Measurements from ENCODE around the gene CIZ1. TPM values are rescaled to one million over a fixed set of nuclear protein-coding genes. Genes with fewer than 3 reads are reported as not detected.

The CIZ1 gene
- total and polyA plus RNA-seq, 4 donors: 18.5 to 157 (median 90.8) TPM

DNA sequence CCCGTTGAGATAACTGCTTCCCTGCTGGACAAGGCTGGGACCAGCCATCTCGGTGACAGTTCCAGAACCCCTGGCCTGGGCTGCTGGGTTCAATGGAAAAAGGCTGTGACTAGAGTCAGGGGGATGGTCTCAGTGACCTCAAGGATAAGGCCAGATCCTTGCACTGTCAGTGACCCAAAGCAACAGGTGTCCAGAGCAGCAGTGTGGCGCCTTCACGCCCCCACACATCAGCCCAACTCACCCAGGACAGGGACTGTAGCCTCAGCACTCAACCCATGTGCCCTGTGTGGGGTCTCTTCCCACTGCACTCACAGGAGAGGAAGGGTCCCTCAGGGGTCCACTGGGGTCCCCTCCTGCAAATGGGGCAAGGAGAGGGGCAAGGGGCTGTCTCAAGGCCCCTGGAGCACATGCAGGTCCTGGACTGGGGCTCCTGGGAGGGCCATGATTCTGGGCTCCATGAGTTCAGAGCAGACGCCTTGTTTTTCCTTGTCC is 42.8 kb downstream of the CIZ1 start:
- H3K4me3 ChIP-seq (ENCODE audit: low read depth, low read length): no peak overlapping the region
- peaks cover 17% of the 10 kb centered on the region for H3K4me1 ChIP-seq (ENCODE audit: control insufficient read depth, insufficient read depth, low read length)
- H3K27me3 ChIP-seq (ENCODE audit: control insufficient read depth, insufficient read depth, low read length): no peaks in the 10 kb centered on the region
- WGBS (ENCODE audit: insufficient coverage): 74% methylated on average over 2 of the region's 5 CpGs
- no peak for DNase-seq (ENCODE audit: low read depth in 4 of 6, low spot score in 6 of 6)
- H3K27ac ChIP-seq (ENCODE audit: low read depth, low read length): no peak overlapping the region
- no peaks in the 10 kb centered on the region for H3K36me3 ChIP-seq (ENCODE audit: control insufficient read depth, insufficient read depth, low read length)
- H3K9me3 ChIP-seq (ENCODE audit: control insufficient read depth, insufficient read depth, low read length): no peaks in the 10 kb centered on the region

DNA sequence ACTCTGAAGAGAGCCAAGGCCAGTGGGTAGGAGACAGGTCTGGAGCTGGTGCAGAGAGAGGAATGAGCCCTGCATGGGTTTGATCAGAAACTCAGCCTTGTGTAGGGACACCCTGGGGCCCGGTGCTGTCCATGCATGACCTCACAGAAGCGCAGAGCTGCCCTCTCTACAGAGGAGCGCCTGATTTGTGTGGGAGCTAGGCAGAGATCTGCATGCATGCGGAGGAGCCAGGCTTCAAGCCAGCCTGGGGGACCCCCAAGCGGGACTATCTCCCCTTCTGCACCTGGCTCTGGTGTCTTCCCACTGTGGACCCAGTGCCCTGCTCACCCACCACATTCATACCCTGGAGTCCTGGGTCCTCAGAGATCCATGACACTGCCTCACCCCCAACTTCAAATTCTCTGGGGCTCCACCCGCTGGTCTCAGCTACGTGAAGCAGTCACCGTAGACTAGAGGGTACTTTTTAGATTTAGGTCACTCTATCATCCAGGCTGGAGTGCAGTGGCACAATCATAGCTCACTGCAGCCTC is 44.7 kb downstream of the CIZ1 start:
- Histone ChIP-seq H3K27ac (ENCODE audit: low read depth, low read length) (no peak overlapping the region), H3K36me3 (ENCODE audit: control insufficient read depth, insufficient read depth, low read length) (no peaks in the 10 kb centered on the region), H3K4me3 (ENCODE audit: low read depth, low read length) (no peak overlapping the region)

DNA sequence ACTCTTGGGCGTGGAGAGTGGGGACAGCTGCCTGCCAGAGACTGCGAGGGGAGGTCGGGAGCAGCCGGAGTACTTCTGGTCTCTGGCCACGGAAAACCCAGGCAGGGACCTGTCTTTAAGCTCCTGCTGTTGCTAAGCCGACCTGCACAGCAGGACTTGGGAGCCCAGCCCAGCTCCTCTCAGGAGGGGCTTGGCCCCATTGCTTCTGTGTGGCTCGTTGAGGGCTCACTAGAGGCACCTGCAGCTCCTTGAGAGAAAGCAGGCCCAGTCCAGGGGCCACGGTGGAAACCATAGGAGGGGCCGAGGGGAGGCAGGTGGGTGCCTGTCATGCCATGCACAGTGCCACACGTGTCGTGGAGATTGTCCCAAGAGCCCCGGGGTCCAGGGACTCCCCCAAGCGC is 45.4 kb downstream of the CIZ1 start:
- DNase-seq (ENCODE audit: low read depth in 4 of 6, low spot score in 6 of 6): no peak
- Histone ChIP-seq H3K27me3 (ENCODE audit: control insufficient read depth, insufficient read depth, low read length) (no peaks in the 10 kb centered on the region), H3K36me3 (ENCODE audit: control insufficient read depth, insufficient read depth, low read length) (no peaks in the 10 kb centered on the region), H3K9me3 (ENCODE audit: control insufficient read depth, insufficient read depth, low read length) (no peaks in the 10 kb centered on the region), H3K27ac (ENCODE audit: low read depth, low read length) (no peak overlapping the region), H3K4me3 (ENCODE audit: low read depth, low read length) (no peak overlapping the region), H3K4me1 (ENCODE audit: control insufficient read depth, insufficient read depth, low read length) (peaks cover 17% of the 10 kb centered on the region)
- WGBS (ENCODE audit: insufficient coverage): 76% methylated on average over 13 of the region's 13 CpGs

More for the DNA sequence above, 44.7 kb downstream of the CIZ1 start:
- Histone ChIP-seq H3K4me1 (ENCODE audit: control insufficient read depth, insufficient read depth, low read length) (peaks cover 17% of the 10 kb centered on the region), H3K9me3 (ENCODE audit: control insufficient read depth, insufficient read depth, low read length) (no peaks in the 10 kb centered on the region), H3K27me3 (ENCODE audit: control insufficient read depth, insufficient read depth, low read length) (no peaks in the 10 kb centered on the region)
- no peak for DNase-seq (ENCODE audit: low read depth in 4 of 6, low spot score in 6 of 6)
- WGBS (ENCODE audit: insufficient coverage): 86% methylated on average over 7 of the region's 8 CpGs

DNA sequence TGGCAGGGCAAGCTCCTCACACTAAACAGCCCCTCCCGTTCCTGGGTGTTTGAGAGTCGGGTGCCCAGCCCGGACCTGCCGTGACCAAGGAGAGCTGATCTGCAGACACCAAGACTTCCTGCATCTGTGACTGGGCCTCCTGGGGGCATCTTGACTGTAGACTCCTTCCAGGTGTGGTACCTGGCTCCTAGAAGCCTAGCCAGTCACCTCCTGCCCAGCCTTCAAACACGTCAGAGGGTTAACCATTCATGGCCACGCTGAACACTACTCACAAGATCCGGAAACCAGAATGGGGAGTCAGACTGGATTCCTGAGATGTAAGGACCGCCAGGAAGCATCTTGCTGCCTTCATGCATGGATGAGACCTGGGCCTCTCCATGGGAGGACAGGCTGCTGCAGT is 45.8 kb downstream of the CIZ1 start:
- H3K4me1 ChIP-seq (ENCODE audit: control insufficient read depth, insufficient read depth, low read length): peaks cover 15% of the 10 kb centered on the region
- H3K36me3 ChIP-seq (ENCODE audit: control insufficient read depth, insufficient read depth, low read length): no peaks in the 10 kb centered on the region
- no peak for DNase-seq (ENCODE audit: low read depth in 4 of 6, low spot score in 6 of 6)
- WGBS (ENCODE audit: insufficient coverage): 83% methylated on average over 8 of the region's 8 CpGs
- H3K9me3 ChIP-seq (ENCODE audit: control insufficient read depth, insufficient read depth, low read length): no peaks in the 10 kb centered on the region
- H3K4me3 ChIP-seq (ENCODE audit: low read depth, low read length): no peak overlapping the region
- H3K27ac ChIP-seq (ENCODE audit: low read depth, low read length): no peak overlapping the region
- no peaks in the 10 kb centered on the region for H3K27me3 ChIP-seq (ENCODE audit: control insufficient read depth, insufficient read depth, low read length)

DNA sequence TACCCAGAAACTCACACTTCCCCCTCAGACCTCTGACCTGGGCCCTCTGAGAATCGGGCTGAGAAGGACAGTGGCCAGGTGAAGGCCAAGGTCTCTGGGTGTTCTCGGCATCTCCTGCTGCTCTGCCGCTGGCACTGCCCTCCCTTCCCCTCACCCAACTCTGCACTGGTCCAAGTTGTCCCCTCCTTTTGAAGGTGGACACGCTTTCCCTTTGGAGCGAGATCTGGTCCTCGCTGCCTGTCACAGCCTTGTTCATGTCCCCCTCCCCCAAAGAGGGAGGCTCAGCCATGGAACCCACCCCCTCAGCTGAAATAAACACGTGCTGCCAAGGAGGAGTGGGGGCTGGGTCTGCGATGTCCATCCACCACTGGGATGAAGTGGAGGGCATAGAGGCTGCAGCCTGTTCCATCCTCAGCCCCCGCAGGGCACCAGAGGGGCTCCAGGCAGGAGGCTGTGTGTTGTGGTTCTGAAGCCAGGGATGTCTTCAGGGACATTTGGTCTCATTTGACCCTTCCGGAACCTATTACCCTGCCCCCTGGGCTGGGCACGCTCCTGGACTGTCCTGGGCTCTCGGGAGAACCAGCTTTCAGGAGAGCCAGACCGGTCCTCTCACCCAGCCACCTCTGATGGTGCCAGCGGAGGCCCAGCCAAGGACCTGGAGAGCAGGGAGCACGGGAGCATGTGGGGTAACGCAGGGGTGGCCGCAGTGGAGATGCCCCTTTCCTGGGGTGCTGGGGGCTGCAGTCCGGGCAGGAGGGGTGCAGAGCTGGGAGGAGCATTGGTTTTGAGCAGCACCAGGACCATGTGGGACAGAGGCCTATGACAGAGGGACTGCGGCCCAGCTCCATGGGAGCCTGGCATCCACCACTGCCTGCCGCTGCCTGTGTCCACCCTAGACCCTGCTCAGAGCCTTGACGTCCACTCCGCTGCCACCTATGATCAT is 46.9 kb downstream of the CIZ1 start:
- no peak overlapping the region for H3K4me3 ChIP-seq (ENCODE audit: low read depth, low read length)
- no peaks in the 10 kb centered on the region for H3K9me3 ChIP-seq (ENCODE audit: control insufficient read depth, insufficient read depth, low read length)
- WGBS (ENCODE audit: insufficient coverage): 90% methylated on average over 17 of the region's 22 CpGs
- H3K27ac ChIP-seq (ENCODE audit: low read depth, low read length): no peak overlapping the region
- H3K36me3 ChIP-seq (ENCODE audit: control insufficient read depth, insufficient read depth, low read length): no peaks in the 10 kb centered on the region
- H3K27me3 ChIP-seq (ENCODE audit: control insufficient read depth, insufficient read depth, low read length): no peaks in the 10 kb centered on the region
- peaks cover 13% of the 10 kb centered on the region for H3K4me1 ChIP-seq (ENCODE audit: control insufficient read depth, insufficient read depth, low read length)
- no peak for DNase-seq (ENCODE audit: low read depth in 4 of 6, low spot score in 6 of 6)

DNA sequence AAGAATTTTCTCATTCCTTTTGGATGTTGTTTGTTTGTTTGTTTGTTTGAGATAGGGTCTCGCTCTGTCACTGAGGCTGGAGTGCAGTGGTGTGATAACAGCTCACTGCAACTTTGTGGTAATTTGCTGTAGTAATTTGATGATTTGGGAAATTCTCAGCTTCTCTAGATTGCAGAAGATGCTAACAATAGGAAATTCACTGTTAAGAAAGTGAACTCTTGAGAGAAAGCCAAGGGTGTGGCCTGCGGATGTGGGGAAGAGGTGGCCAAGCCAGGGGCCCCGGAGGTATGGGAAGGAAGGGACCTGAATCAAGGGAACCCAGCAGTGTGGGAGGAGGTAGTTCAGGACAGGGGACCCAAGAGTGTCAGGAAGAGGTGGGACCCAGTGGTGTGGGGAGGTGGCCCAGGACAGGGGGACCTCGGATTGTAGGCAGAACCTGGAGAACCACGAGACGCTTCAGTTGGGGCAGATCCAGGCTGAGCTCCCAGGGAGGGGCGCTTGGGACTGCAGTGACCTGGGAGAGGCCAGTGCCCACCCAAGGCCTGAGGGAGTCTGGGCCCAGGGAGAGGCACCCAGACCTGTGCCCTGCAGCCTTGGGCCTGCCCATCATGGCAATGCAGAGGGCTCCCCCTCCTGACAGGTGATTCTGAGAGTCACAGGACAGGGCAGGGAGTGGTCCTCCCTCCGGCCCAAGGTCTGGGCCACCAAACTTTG is 47.7 kb downstream of the CIZ1 start:
- Histone ChIP-seq H3K4me1 (ENCODE audit: control insufficient read depth, insufficient read depth, low read length) (peaks cover 6% of the 10 kb centered on the region), H3K27ac (ENCODE audit: low read depth, low read length) (no peak overlapping the region), H3K9me3 (ENCODE audit: control insufficient read depth, insufficient read depth, low read length) (no peaks in the 10 kb centered on the region), H3K36me3 (ENCODE audit: control insufficient read depth, insufficient read depth, low read length) (no peaks in the 10 kb centered on the region), H3K4me3 (ENCODE audit: low read depth, low read length) (no peak overlapping the region), H3K27me3 (ENCODE audit: control insufficient read depth, insufficient read depth, low read length) (no peaks in the 10 kb centered on the region)
- no peak for DNase-seq (ENCODE audit: low read depth in 4 of 6, low spot score in 6 of 6)
- WGBS (ENCODE audit: insufficient coverage): 90% methylated on average over 7 of the region's 8 CpGs

DNA sequence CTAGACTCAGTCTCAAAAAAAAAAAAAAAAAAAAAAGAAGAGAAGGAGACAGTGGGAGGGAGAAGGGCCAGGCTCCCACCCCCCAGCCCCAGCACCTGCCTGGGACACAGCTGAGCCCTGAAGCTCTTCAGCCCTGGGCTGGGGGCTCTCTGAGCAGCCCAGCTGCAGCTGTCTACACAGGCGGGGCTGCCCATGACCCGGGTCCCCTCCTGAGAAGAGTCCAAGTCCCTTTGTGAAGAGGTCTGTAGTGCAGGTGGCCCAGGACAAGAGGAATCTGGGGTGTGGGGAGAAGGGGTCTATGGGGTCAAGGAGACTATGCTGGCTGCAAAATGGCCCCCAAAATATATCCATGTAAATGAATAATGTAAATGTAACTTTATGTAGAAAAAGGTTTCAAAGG is 48.8 kb downstream of the CIZ1 start:
- WGBS (ENCODE audit: insufficient coverage): 88% methylated on average over 1 of the region's 2 CpGs
- H3K4me3 ChIP-seq (ENCODE audit: low read depth, low read length): no peak overlapping the region
- H3K9me3 ChIP-seq (ENCODE audit: control insufficient read depth, insufficient read depth, low read length): no peaks in the 10 kb centered on the region
- no peak for DNase-seq (ENCODE audit: low read depth in 4 of 6, low spot score in 6 of 6)
- no peaks in the 10 kb centered on the region for H3K27me3 ChIP-seq (ENCODE audit: control insufficient read depth, insufficient read depth, low read length)
- H3K4me1 ChIP-seq (ENCODE audit: control insufficient read depth, insufficient read depth, low read length): no peaks in the 10 kb centered on the region
- H3K36me3 ChIP-seq (ENCODE audit: control insufficient read depth, insufficient read depth, low read length): no peaks in the 10 kb centered on the region
- H3K27ac ChIP-seq (ENCODE audit: low read depth, low read length): no peak overlapping the region

DNA sequence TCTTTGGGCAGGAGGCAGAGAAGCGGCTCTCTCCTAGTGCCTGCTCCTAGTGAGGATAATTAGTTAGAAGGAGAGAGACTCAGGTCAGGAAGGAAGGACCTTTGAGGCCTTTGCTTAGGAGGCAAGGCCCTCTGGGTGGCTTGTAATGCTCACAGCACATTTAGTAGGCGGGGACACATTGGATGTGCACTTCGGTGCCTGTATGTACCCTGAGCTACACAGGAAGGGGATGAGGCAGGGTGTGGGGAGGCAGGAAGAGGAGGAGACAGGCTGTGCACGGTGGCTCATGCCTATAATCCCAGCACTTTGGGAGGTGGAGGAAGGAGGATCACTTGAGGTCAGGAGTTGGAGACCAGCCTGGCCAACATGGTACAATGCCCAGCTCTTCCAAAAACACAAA is 49.3 kb downstream of the CIZ1 start:
- Histone ChIP-seq H3K9me3 (ENCODE audit: control insufficient read depth, insufficient read depth, low read length) (no peaks in the 10 kb centered on the region), H3K27me3 (ENCODE audit: control insufficient read depth, insufficient read depth, low read length) (no peaks in the 10 kb centered on the region), H3K4me3 (ENCODE audit: low read depth, low read length) (no peak overlapping the region), H3K27ac (ENCODE audit: low read depth, low read length) (no peak overlapping the region), H3K36me3 (ENCODE audit: control insufficient read depth, insufficient read depth, low read length) (no peaks in the 10 kb centered on the region), H3K4me1 (ENCODE audit: control insufficient read depth, insufficient read depth, low read length) (no peaks in the 10 kb centered on the region)
- DNase-seq (ENCODE audit: low read depth in 4 of 6, low spot score in 6 of 6): no peak
- 86% methylated on average over 4 of the region's 4 CpGs for WGBS (ENCODE audit: insufficient coverage)

DNA sequence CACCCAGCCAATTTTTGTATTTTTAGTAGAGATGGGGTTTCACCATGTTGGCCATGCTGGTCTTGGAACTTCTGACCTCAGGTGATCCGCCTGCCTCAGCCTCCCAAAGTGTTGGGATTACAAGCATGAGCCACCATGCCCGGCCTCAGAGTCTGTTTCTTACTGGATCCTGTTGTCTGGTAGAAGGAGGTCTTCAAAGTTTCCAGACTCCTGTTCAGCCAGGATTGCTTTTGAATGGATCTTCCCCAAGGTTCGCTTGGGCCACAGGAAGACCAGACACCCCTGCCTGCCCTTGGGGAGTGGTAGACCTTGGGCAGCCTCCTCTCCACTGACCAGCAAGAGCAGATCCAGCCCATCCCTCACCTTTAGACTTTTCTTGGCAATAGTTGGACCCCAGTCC is 49.8 kb downstream of the CIZ1 start:
- Histone ChIP-seq H3K27ac (ENCODE audit: low read depth, low read length) (no peak overlapping the region), H3K36me3 (ENCODE audit: control insufficient read depth, insufficient read depth, low read length) (no peaks in the 10 kb centered on the region), H3K4me3 (ENCODE audit: low read depth, low read length) (no peak overlapping the region), H3K4me1 (ENCODE audit: control insufficient read depth, insufficient read depth, low read length) (no peaks in the 10 kb centered on the region), H3K27me3 (ENCODE audit: control insufficient read depth, insufficient read depth, low read length) (no peaks in the 10 kb centered on the region), H3K9me3 (ENCODE audit: control insufficient read depth, insufficient read depth, low read length) (no peaks in the 10 kb centered on the region)
- DNase-seq (ENCODE audit: low read depth in 4 of 6, low spot score in 6 of 6): no peak
- WGBS (ENCODE audit: insufficient coverage): 100% methylated on average over 3 of the region's 3 CpGs

Measured in spinal cord (tissue), 10 donors.